ENCODE measurements around the gene PIMREG.

GRCh38 chr17:6474906-6475305 is 30.7 kb downstream of the PIMREG start:
- TF ChIP-seq CTCF (IDR thresholded peaks at IDR 0.05): no peak
- TF ChIP-seq HDAC2 (IDR thresholded peaks at IDR 0.05): no peak
- no peak for TF ChIP-seq HOXB13 (CRISPR knock-in tag; IDR thresholded peaks at IDR 0.05; ENCODE audit: low read depth)
- no peak for TF ChIP-seq NR3C1 (IDR thresholded peaks at IDR 0.05)
- TF ChIP-seq JUN (IDR thresholded peaks at IDR 0.05): no peak
- TF ChIP-seq MAX (IDR thresholded peaks at IDR 0.05): no peak
- no peak for TF ChIP-seq POLR2A (IDR thresholded peaks at IDR 0.05; ENCODE audit: low read length)
- no peak for TF ChIP-seq CHD2 (IDR thresholded peaks at IDR 0.05; ENCODE audit: low read length, partially characterized antibody)
- no peak for TF ChIP-seq MYC (IDR thresholded peaks at IDR 0.05; ENCODE audit: borderline replicate concordance, low read length)
- no peak for TF ChIP-seq HOXA7 (CRISPR knock-in tag; IDR thresholded peaks at IDR 0.05)

All from A549 (cell line).